ENCODE data around the gene ANKRD33B. TPM values are rescaled to one million over a fixed set of nuclear protein-coding genes. Genes with fewer than 3 reads are reported as not detected.
A peak's percentile ranks its signal among the peaks of the same experiment; 100 is the strongest.

The ANKRD33B gene
- polyA plus RNA-seq, 3 donors from 2014 or later = 0.13 to 0.15 TPM; not detected in 1

- no peaks in the 10 kb centered on the region for H3K9me3 Mint-ChIP-seq
- no peak overlapping the region for H3K27ac Mint-ChIP-seq
- no peak for DNase-seq
- no peaks in the 10 kb centered on the region for H3K36me3 Mint-ChIP-seq
- peaks cover 3 to 6% of the 10 kb centered on the region in 2 donors for H3K4me1 Mint-ChIP-seq
- no peak overlapping the region for H3K4me3 Mint-ChIP-seq
- H3K27me3 Mint-ChIP-seq (ENCODE audit: low read depth in 3 of 3) = peaks cover 2 to 9% (median 4%) of the 10 kb centered on the region in 3 donors
These were observed 107.5 kb downstream of the ANKRD33B start for GRCh38 chr5:10671041-10672008.

- Mint-ChIP-seq H3K27ac (no peak overlapping the region), H3K4me3 (no peak overlapping the region), H3K27me3 (ENCODE audit: low read depth in 3 of 3) (peaks cover 0 to 10% (median 4%) of the 10 kb centered on the region in 3 donors), H3K4me1 (peaks cover 3 to 6% of the 10 kb centered on the region in 2 donors), H3K36me3 (peaks cover 6 to 10% (median 8%) of the 10 kb centered on the region in 3 donors), H3K9me3 (peaks cover 0 to 2% (median 0%) of the 10 kb centered on the region in 6 donors)
- no peak for DNase-seq
These were observed 108.5 kb downstream of the ANKRD33B start for GRCh38 chr5:10672146-10673016.

DNA sequence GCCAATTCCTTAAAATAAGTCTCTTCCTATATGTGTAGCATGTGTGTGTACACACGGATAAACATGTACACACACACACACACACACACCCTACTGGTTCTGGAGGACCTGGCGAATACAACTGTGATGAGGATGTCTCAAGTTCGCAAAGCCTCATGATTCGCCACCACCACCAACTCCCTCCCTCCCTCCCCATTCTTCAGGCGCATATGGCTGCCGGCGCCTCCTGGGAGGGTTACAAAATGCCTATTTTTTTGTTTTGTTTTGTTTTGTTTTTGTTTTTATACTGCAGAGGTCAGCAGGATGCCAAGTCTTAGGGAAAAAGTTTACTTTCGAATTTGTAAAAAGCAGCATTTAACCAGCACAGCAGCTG lies 109.1 kb downstream of the ANKRD33B start:
- Mint-ChIP-seq H3K36me3 (peaks cover 11 to 16% (median 15%) of the 10 kb centered on the region in 3 donors), H3K9me3 (peaks cover 0 to 2% (median 0%) of the 10 kb centered on the region in 6 donors), H3K4me1 (peaks cover 3 to 10% of the 10 kb centered on the region in 2 donors), H3K4me3 (no peak overlapping the region), H3K27me3 (ENCODE audit: low read depth in 3 of 3) (peaks cover 0 to 10% (median 4%) of the 10 kb centered on the region in 3 donors), H3K27ac (no peak overlapping the region)
- no peak for DNase-seq

GRCh38 chr5:10673407-10673806 lies 109.5 kb downstream of the ANKRD33B start:
- peaks cover 11 to 18% (median 17%) of the 10 kb centered on the region in 3 donors for H3K36me3 Mint-ChIP-seq
- DNase-seq = no peak
- H3K9me3 Mint-ChIP-seq = peaks cover 0 to 2% (median 0%) of the 10 kb centered on the region in 6 donors
- peaks cover 3 to 13% of the 10 kb centered on the region in 2 donors for H3K4me1 Mint-ChIP-seq
- no peak overlapping the region for H3K4me3 Mint-ChIP-seq
- no peak overlapping the region for H3K27ac Mint-ChIP-seq
- peaks cover 0 to 10% (median 4%) of the 10 kb centered on the region in 3 donors for H3K27me3 Mint-ChIP-seq (ENCODE audit: low read depth in 3 of 3)

GRCh38 chr5:10674096-10674495 lies 110.2 kb downstream of the ANKRD33B start:
- peaks cover 0 to 10% (median 4%) of the 10 kb centered on the region in 3 donors for H3K27me3 Mint-ChIP-seq (ENCODE audit: low read depth in 3 of 3)
- H3K9me3 Mint-ChIP-seq = peaks cover 0 to 2% (median 0%) of the 10 kb centered on the region in 6 donors
- no peak overlapping the region for H3K27ac Mint-ChIP-seq
- peaks cover 11 to 21% (median 17%) of the 10 kb centered on the region in 3 donors for H3K36me3 Mint-ChIP-seq
- H3K4me1 Mint-ChIP-seq = peaks cover 3 to 17% of the 10 kb centered on the region in 2 donors
- no peak for DNase-seq
- H3K4me3 Mint-ChIP-seq = no peak overlapping the region

- no peak for DNase-seq
- Mint-ChIP-seq H3K27ac (no peak overlapping the region), H3K9me3 (peaks cover 0 to 2% (median 0%) of the 10 kb centered on the region in 6 donors), H3K27me3 (ENCODE audit: low read depth in 3 of 3) (peaks cover 0 to 10% (median 5%) of the 10 kb centered on the region in 3 donors), H3K4me3 (no peak overlapping the region), H3K36me3 (peaks cover 11 to 21% (median 17%) of the 10 kb centered on the region in 3 donors), H3K4me1 (peaks cover 3 to 18% of the 10 kb centered on the region in 2 donors)
These were observed 110.7 kb downstream of the ANKRD33B start for GRCh38 chr5:10674582-10674981.

- DNase-seq = no peak
- Mint-ChIP-seq H3K36me3 (peaks cover 11 to 26% (median 17%) of the 10 kb centered on the region in 3 donors), H3K27me3 (ENCODE audit: low read depth in 3 of 3) (peaks cover 0 to 10% (median 7%) of the 10 kb centered on the region in 3 donors), H3K4me3 (no peak overlapping the region), H3K27ac (no peak overlapping the region), H3K4me1 (peaks cover 7 to 24% of the 10 kb centered on the region in 2 donors), H3K9me3 (peaks cover 0 to 2% (median 0%) of the 10 kb centered on the region in 6 donors)
These were observed 111.4 kb downstream of the ANKRD33B start for GRCh38 chr5:10675177-10675700.

DNA sequence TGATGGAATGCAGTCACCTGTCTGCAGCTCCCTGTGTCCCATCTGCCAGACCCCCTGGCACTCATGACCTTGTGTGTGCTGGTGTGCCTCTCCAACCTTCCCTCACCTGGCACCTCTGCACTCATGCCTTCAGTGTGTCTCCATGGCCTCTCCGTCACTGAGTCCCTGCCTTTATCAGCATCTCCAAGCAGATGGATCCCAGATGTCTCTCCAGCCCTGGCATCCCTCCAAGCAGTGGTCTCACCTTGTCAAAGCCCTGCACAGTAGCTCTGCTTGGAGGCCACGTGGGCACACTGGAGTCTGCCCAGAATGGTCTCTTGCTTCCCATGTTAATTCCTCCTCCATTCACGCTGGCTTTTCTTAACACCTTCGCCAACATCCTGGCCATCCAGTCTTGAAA lies 112.4 kb downstream of the ANKRD33B start:
- Mint-ChIP-seq H3K4me3 (no peak overlapping the region), H3K27me3 (ENCODE audit: low read depth in 3 of 3) (peaks cover 2 to 6% (median 5%) of the 10 kb centered on the region in 3 donors), H3K27ac (no peak overlapping the region), H3K36me3 (peaks cover 11 to 27% (median 17%) of the 10 kb centered on the region in 3 donors), H3K4me1 (peaks cover 14 to 28% of the 10 kb centered on the region in 2 donors), H3K9me3 (peaks cover 0 to 2% (median 0%) of the 10 kb centered on the region in 6 donors)
- DNase-seq = no peak

- no peak overlapping the region for H3K4me3 Mint-ChIP-seq
- H3K36me3 Mint-ChIP-seq = peaks cover 11 to 27% (median 17%) of the 10 kb centered on the region in 3 donors
- no peak for DNase-seq
These were observed 113.1 kb downstream of the ANKRD33B start for GRCh38 chr5:10676946-10677345.

GRCh38 chr5:10677533-10677932 lies 113.7 kb downstream of the ANKRD33B start:
- Mint-ChIP-seq H3K4me1 (peaks cover 27 to 41% of the 10 kb centered on the region in 2 donors), H3K27me3 (ENCODE audit: low read depth in 3 of 3) (peaks cover 2 to 6% (median 5%) of the 10 kb centered on the region in 3 donors), H3K4me3 (no peak overlapping the region), H3K9me3 (peaks cover 0 to 2% (median 0%) of the 10 kb centered on the region in 6 donors), H3K36me3 (peaks cover 11 to 27% (median 17%) of the 10 kb centered on the region in 3 donors), H3K27ac (no peak overlapping the region)
- DNase-seq = no peak

More at GRCh38 chr5:10676946-10677345, 113.1 kb downstream of the ANKRD33B start:
- no peak overlapping the region for H3K27ac Mint-ChIP-seq
- peaks cover 2 to 6% (median 5%) of the 10 kb centered on the region in 3 donors for H3K27me3 Mint-ChIP-seq (ENCODE audit: low read depth in 3 of 3)
- peaks cover 21 to 35% of the 10 kb centered on the region in 2 donors for H3K4me1 Mint-ChIP-seq
- H3K9me3 Mint-ChIP-seq = peaks cover 0 to 2% (median 0%) of the 10 kb centered on the region in 6 donors

DNA sequence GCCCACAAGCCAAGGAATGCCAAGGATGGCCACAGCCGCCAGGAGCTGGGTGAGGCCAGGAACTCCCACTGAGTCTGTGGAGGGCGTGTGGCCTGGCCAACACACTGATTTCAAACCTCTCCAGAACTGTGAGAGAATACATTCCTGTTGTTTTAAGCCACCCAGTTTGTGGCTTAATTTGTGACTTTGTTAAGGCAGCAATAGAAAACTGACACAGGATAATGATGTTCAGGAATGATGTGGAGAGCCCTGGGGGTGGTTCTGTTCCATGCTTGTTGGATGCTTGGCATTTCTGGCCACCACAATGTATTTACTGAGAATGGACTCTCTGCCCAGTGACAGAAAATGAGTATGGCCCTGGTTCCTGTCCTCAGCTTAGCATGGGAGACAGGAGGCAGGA lies 114.4 kb downstream of the ANKRD33B start:
- no peak for DNase-seq
- Mint-ChIP-seq H3K36me3 (peaks cover 11 to 27% (median 17%) of the 10 kb centered on the region in 3 donors), H3K27me3 (ENCODE audit: low read depth in 3 of 3) (peaks cover 2 to 6% (median 5%) of the 10 kb centered on the region in 3 donors), H3K27ac (no peak overlapping the region), H3K9me3 (peaks cover 0 to 2% (median 0%) of the 10 kb centered on the region in 6 donors), H3K4me3 (no peak overlapping the region), H3K4me1 (peaks cover 34 to 48% of the 10 kb centered on the region in 2 donors)

GRCh38 chr5:10679336-10679988 lies 115.6 kb downstream of the ANKRD33B start:
- no peak for DNase-seq
- Mint-ChIP-seq H3K27ac (peak overlapping the region in 1 of 6 donors; percentile 34), H3K4me3 (no peak overlapping the region), H3K36me3 (peaks cover 11 to 27% (median 17%) of the 10 kb centered on the region in 3 donors), H3K9me3 (peaks cover 0 to 2% (median 0%) of the 10 kb centered on the region in 6 donors), H3K27me3 (ENCODE audit: low read depth in 3 of 3) (peaks cover 2 to 6% (median 5%) of the 10 kb centered on the region in 3 donors), H3K4me1 (peaks cover 35 to 51% of the 10 kb centered on the region in 2 donors)

Measured in immature natural killer cell (primary cell).